HCT116 (cell line): ENCODE measurements around the gene SEC23IP. TPM values are rescaled to one million over a fixed set of nuclear protein-coding genes. Genes with fewer than 3 reads are reported as not detected.

ENCODE experiments used
- ATAC-seq: fragments of 200-7000 bp; cut with Tn5 transposase; 2 replicates; pipeline ENCODE4 v1.9.1; 2020; ENCODE audit warnings: mild to moderate bottlenecking, moderate library complexity
- BruUV-seq: library from RNA; stranded (reverse); fragments of 400-500 nt; replicated peaks from 2 replicates; lab custom pipeline; 2021; lab: Mats Ljungman, UMichigan
- CTCF ChIA-PET: fragments of 300-600 bp; sonication (Branson Sonifier 250); formaldehyde crosslinking; loops from one replicate; lab custom pipeline; 2021; ENCODE audit warnings: antibody characterized with exemption; lab: Charles Lee
- POLR2A ChIA-PET: fragments of 300-600, 350-600 bp; sonication (Branson Sonifier 250); formaldehyde crosslinking; loops from one replicate; lab custom pipeline; 2021; ENCODE audit warnings: antibody characterized with exemption; lab: Charles Lee
- RAD21 ChIA-PET, 2 experiments: fragments of 300-600 bp; sonication (Branson Sonifier 250); formaldehyde crosslinking; loops; one replicate each; lab custom pipeline; 2023; ENCODE audit warnings: low total read pairs in 2 of 2; ENCODE audit not compliant: uncharacterized antibody in 2 of 2, unreplicated experiment in 2 of 2, low non-redundant PET in 1 of 2; lab: Charles Lee
- DNase-seq: peaks from one replicate; pipeline ENCODE4 v3.0.0-alpha.2; 2010; ENCODE audit warnings: low read depth, low spot score
- H2AFZ ChIP-seq: fragments of 200-600 bp; shearing (Covaris generic), sonication (generic); 2 replicates; pipeline ENCODE4 v1.6.1; 2017; ENCODE audit warnings: low read depth, mixed run types, mixed read lengths, antibody characterized with exemption, low read length; ENCODE audit not compliant: poor library complexity, severe bottlenecking
- H3K27ac ChIP-seq: 2 replicates; pipeline ENCODE4 v1.5.1; 2012; ENCODE audit warnings: low read depth, low read length
- H3K27me3 ChIP-seq: fragments of 200-600 bp; sonication (generic); 2 replicates; pipeline ENCODE4 v1.6.1; 2016; ENCODE audit warnings: mixed run types, low read length, mixed read lengths; ENCODE audit not compliant: insufficient read depth
- H3K36me3 ChIP-seq, 2 experiments: fragments of 200-500 bp in 1 of 2; fragments of 200-600 bp in 1 of 2; sonication (Bioruptor generic) in 1 of 2; sonication (generic) in 1 of 2; 2 replicates each; pipeline versions ENCODE4 v1.5.1 to v1.6.1; 2014 to 2016; ENCODE audit warnings: low read length in 2 of 2, inconsistent platforms in 1 of 2, mixed read lengths in 1 of 2, mixed run types in 1 of 2; ENCODE audit not compliant: insufficient read depth in 2 of 2, control insufficient read depth in 1 of 2
- H3K4me1 ChIP-seq, 2 experiments: fragments of 200-600 bp in 1 of 2; sonication (generic) in 1 of 2; 2 replicates each; pipeline versions ENCODE4 v1.5.1 to v1.6.1; 2012 to 2017; ENCODE audit warnings: low read length in 2 of 2, inconsistent platforms in 1 of 2, mild to moderate bottlenecking in 1 of 2, mixed read lengths in 1 of 2, mixed run types in 1 of 2, moderate library complexity in 1 of 2; ENCODE audit not compliant: insufficient read depth in 2 of 2, control insufficient read depth in 1 of 2
- H3K4me2 ChIP-seq: fragments of 200-600 bp; sonication (generic); 2 replicates; pipeline ENCODE4 v1.6.1; 2017; ENCODE audit warnings: mixed run types, low read length, mixed read lengths
- H3K4me3 ChIP-seq, 2 experiments: fragments of 200-600 bp in 1 of 2; sonication (generic) in 1 of 2; replicated peaks in 1 of 2; 2 replicates each; pipeline ENCODE4 v1.5.1; 2011 to 2016; ENCODE audit warnings: low read length in 2 of 2, control low read depth in 1 of 2, low read depth in 1 of 2, mild to moderate bottlenecking in 1 of 2, mixed read lengths in 1 of 2, mixed run types in 1 of 2
- H3K79me2 ChIP-seq: fragments of 200-600 bp; sonication (generic); 2 replicates; pipeline ENCODE4 v1.6.1; 2017; ENCODE audit warnings: mild to moderate bottlenecking, mixed run types, low read length, moderate library complexity, mixed read lengths; ENCODE audit not compliant: insufficient read depth
- H3K9ac ChIP-seq: fragments of 200-600 bp; sonication (generic); 2 replicates; pipeline ENCODE4 v1.6.1; 2016; ENCODE audit warnings: low read length, mixed read lengths
- H3K9me2 ChIP-seq: fragments of 200-600 bp; sonication (generic), shearing (Covaris generic); 2 replicates; pipeline ENCODE4 v1.6.1; 2017; ENCODE audit warnings: mixed run types, mild to moderate bottlenecking, moderate library complexity; ENCODE audit not compliant: insufficient read depth
- H3K9me3 ChIP-seq, 2 experiments: fragments of 200-500 bp in 1 of 2; fragments of 200-600 bp in 1 of 2; sonication (Bioruptor generic) in 1 of 2; sonication (generic) in 1 of 2; 2 replicates each; pipeline ENCODE4 v1.6.1; 2014 to 2017; ENCODE audit warnings: low read length in 2 of 2, mixed read lengths in 2 of 2, inconsistent platforms in 1 of 2, low read depth in 1 of 2, mild to moderate bottlenecking in 1 of 2, mixed run types in 1 of 2, moderate library complexity in 1 of 2; ENCODE audit not compliant: control insufficient read depth in 1 of 2, insufficient read depth in 1 of 2
- H4K20me1 ChIP-seq: fragments of 200-600 bp; sonication (generic), shearing (Covaris generic); 2 replicates; pipeline ENCODE4 v1.6.1; 2017; ENCODE audit warnings: mixed run types, mild to moderate bottlenecking, moderate library complexity; ENCODE audit not compliant: insufficient read depth
- CTCF ChIP-seq, 3 experiments: fragments of 200-600 bp in 1 of 3; sonication (generic) in 1 of 3; IDR thresholded peaks in 2 of 3; conservative IDR thresholded peaks in 1 of 3; 2 replicates each; pipeline ENCODE4 v1.5.1; 2012 to 2017; ENCODE audit warnings: low read depth in 2 of 3, low read length in 2 of 3, antibody characterized with exemption in 1 of 3, borderline replicate concordance in 1 of 3, control low read depth in 1 of 3, mild to moderate bottlenecking in 1 of 3, mixed read lengths in 1 of 3, mixed run types in 1 of 3, moderate library complexity in 1 of 3; ENCODE audit not compliant: insufficient read depth in 1 of 3
- EGR1 ChIP-seq: IDR thresholded peaks from 2 replicates; pipeline ENCODE4 v1.6.1; 2012; ENCODE audit warnings: low read depth
- ELF1 ChIP-seq: IDR thresholded peaks from 2 replicates; pipeline ENCODE4 v1.6.1; 2012; ENCODE audit warnings: low read depth, borderline replicate concordance
- EZH2phosphoT487 ChIP-seq: fragments of 200-600 bp; IDR thresholded peaks from 2 replicates; pipeline ENCODE4 v1.6.1; 2018; ENCODE audit warnings: antibody characterized with exemption, borderline replicate concordance
- MAX ChIP-seq: IDR thresholded peaks from 2 replicates; pipeline ENCODE4 v1.6.1; 2012
- RAD21 ChIP-seq: IDR thresholded peaks from 2 replicates; pipeline ENCODE4 v1.6.1; 2012; ENCODE audit warnings: low read depth, mild to moderate bottlenecking
- REST ChIP-seq: IDR thresholded peaks from 2 replicates; pipeline ENCODE4 v1.6.1; 2012; ENCODE audit warnings: low read depth
- SIN3A ChIP-seq: IDR thresholded peaks from 2 replicates; pipeline ENCODE4 v1.6.1; 2012; ENCODE audit warnings: low read depth
- SP1 ChIP-seq: IDR thresholded peaks from 2 replicates; pipeline ENCODE4 v1.6.1; 2012; ENCODE audit warnings: low read depth
- SRF ChIP-seq: IDR thresholded peaks from 2 replicates; pipeline ENCODE4 v1.6.1; 2012; ENCODE audit warnings: low read depth
- YY1 ChIP-seq: IDR thresholded peaks from 2 replicates; pipeline ENCODE4 v1.6.1; 2011; ENCODE audit warnings: low read length, low read depth, moderate library complexity, mild to moderate bottlenecking; ENCODE audit not compliant: insufficient replicate concordance; ENCODE audit errors: extremely low read depth
- ZFX ChIP-seq: fragments of 450-650 bp; IDR thresholded peaks from 2 replicates; pipeline ENCODE4 v1.6.1; 2017
- intact Hi-C: fragments of 100-400 bp; cut with micrococcal nuclease; formaldehyde crosslinking; loops from 2 replicates; pipeline ENCODE4 v1.10.0; 2022
- total RNA-seq: library from RNA; stranded (reverse); gene quantifications from one replicate; pipeline ENCODE4 v1.2.1, GENCODE V29; 2021; ENCODE audit not compliant: unreplicated experiment
- TF ChIP-seq, protein P1 (sequence below): IDR thresholded peaks from 2 replicates; pipeline ENCODE4 v1.6.1; 2012

The SEC23IP gene
- total RNA-seq, 1 experiment from 2014 or later, result 122 TPM

DNA sequence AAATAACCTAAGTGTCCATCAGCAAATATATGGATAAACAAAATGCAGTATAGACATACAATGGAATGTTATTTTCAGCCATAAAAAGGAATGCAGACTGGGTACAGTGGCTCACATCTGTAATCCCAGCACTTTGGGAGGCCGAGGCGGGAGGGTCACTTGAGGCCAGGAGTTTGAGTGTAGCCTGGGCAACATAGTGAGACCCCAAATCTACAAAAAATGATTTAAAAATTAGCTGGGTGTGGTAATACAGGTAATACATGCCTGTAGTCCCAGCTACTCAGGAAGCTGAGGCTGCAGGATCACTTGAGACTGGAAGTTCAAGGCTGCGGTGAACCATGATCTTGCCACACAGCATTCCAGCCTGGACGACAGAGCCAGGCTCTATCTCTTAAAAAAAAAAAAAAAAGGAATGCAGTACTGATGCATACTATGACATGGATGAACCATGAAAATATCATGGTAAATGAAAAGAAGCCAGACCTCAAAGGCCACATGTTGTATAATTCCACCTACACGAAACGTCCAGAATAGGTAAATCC lies 26.8 kb upstream of the SEC23IP start:
- BruUV-seq, result no TSS peak
- ChIA-PET CTCF (no interaction called here), POLR2A (no interaction called here), RAD21 (interaction anchor here in 1 of 2 experiments (0.7 kb wide), 1 partner anchor 146 kb away, joined by 4 read pairs; no protein-coding TSS in a partner anchor)
- intact Hi-C loops, result no loop called here
- no peaks in the 10 kb centered on the region for H3K36me3 ChIP-seq
- no peaks in the 10 kb centered on the region for H3K9me3 ChIP-seq
- TF ChIP-seq SIN3A, result no peak
- no peak for TF ChIP-seq CTCF (IDR thresholded peaks at IDR 0.05 in 2 of 3, conservative IDR thresholded peaks at IDR 0.05 in 1 of 3; ENCODE audit: borderline replicate concordance in 1 of 3, insufficient read depth in 1 of 3, low read depth in 2 of 3, low read length in 2 of 3)
- TF ChIP-seq EGR1, result no peak
- no peak for TF ChIP-seq YY1
- TF ChIP-seq, protein P1, sequence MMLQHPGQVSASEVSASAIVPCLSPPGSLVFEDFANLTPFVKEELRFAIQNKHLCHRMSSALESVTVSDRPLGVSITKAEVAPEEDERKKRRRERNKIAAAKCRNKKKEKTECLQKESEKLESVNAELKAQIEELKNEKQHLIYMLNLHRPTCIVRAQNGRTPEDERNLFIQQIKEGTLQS, result no peak
- TF ChIP-seq EZH2phosphoT487, result no peak
- TF ChIP-seq RAD21, result no peak
- no peak for TF ChIP-seq ELF1
- TF ChIP-seq REST, result no peak
- TF ChIP-seq SRF, result no peak
- TF ChIP-seq SP1, result no peak
- TF ChIP-seq ZFX, result no peak
- TF ChIP-seq MAX, result no peak
- no peaks in the 10 kb centered on the region for H3K9me2 ChIP-seq
- no peak overlapping the region for H3K9ac ChIP-seq
- H3K27me3 ChIP-seq, result no peaks in the 10 kb centered on the region
- no peak overlapping the region for H3K4me3 ChIP-seq
- H3K79me2 ChIP-seq, result peaks cover 100% of the 10 kb centered on the region
- H4K20me1 ChIP-seq, result peaks cover 71% of the 10 kb centered on the region; the same call in 1 of the 2 replicates
- H2AFZ ChIP-seq, result no peak overlapping the region
- DNase-seq, result no peak
- H3K27ac ChIP-seq, result no peak overlapping the region
- peaks cover 0 to 3% of the 10 kb centered on the region in 2 experiments; a peak in 2 of 4 replicates for H3K4me1 ChIP-seq
- H3K4me2 ChIP-seq, result no peak overlapping the region
- ATAC-seq, result no peak
